ENCODE results near the gene EMILIN2.
"Not testable (repeated sequence)": the region's sequence is repeated elsewhere in the genome, so short reads cannot be mapped to it uniquely, and the experiment has no call there.

The EMILIN2 gene

DNA sequence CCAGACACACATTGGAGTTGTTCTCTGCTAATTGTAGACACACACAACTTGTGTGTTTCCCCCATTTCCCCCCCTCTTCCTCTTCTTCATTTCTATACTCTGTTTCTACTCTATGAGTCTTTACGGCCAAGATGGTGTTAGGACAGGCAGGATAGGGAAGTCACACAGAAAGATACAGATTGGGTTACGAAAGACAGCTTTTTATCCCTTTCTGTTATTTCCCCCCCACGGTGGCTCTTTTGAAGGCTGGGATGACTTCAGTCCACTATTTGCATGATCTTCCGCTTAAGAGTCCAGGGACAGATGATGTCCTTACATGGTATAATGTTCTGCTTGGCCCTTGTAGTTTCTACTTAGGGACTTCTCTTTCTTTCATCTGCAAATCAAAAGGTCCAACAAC, 1.6 kb upstream of the EMILIN2 start:
- no peak for DNase-seq (ENCODE audit: low read depth in 2 of 2)

DNA sequence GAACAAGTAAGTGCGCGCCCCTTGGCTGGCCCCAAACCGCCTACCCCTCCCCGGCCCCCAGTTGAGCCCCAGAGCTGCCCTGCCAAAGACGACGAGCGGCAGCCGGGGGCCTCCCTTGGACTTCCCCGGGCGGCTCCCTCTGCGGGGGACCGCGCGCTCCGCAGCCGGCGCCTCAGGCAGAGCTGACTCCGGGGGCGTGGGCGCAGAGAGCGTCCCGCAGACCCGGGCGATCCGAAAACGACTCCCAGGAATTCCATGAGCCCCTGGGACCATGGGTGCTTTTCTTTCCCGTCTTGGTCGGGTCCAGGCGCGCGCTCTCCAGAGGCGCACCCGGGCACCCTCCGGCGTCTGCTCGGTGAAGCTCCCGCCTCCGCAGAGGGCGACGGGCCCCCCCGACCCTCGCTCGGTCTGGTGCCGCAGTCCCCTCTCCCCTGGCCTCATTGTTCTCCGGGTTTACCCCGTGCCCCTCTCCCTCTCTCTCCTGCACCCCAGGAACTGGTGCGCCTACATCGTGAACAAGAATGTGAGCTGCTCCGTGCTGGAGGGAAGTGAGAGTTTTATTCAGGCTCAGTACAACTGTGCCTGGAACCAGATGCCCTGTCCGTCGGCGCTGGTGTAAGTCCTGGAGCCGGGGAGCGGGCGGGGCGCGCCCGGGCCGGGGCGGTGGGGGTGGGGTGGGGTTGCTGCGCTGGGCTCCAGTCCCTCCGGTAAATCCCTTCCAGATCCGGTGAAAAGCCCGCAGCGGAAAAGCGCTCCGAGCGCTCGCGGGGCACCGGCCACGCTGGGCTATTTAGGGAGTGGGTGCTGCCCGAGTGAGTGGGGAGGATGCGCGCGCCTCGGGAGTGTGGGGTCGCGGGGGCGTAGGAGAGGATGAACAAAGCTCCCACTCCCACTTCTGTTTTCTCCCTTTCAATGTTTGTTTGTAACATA, 776 bp downstream of the EMILIN2 start:
- DNase-seq (ENCODE audit: low read depth in 2 of 2) = no peak

DNA sequence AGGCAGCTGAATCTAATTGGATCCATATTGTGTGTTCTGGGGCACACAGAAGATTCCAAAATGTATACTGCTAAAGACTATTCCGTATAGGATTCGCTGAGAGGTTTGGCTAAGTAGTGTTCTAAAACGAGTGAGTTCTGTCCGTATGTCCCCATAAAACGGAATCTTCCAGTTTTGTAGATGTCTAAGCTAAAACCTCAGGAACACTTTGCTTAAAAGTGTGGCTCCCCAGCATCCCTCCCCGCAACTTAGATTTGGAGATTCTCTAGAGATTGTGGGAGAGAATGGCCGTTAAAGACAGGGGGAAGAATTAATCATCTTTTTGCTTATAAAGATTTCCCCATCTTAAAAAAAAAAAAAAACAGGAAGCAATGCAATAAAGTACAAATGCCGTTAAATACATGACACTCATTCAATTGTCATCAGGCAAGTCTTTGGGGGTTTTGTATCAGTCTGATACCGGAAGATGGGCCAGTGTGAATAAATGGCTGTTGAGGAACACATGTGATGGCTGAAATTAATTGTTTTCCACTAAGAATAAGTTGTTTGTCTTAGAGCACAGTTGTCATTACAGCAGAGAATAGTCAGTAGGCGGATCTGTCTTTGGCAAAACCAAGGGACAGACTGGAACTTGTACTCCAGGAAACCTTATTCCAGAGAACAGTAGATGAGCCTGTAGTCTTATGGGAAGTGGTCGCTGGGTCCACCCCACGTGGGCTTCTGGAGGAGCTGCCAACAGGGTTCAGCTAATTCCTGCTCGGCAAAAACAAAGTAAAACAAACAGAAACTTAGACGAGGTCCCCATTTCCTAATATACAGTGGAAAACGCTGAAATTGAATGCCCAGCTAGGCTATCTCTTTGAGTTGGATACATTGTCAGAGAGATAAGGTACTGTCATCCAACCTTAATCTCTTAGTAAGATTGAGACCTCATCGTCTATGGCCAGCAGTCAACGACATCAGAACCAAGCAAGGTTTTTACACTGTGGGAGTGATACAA, 1.7 kb downstream of the EMILIN2 start:
- DNase-seq (ENCODE audit: low read depth in 2 of 2) = no peak

DNA sequence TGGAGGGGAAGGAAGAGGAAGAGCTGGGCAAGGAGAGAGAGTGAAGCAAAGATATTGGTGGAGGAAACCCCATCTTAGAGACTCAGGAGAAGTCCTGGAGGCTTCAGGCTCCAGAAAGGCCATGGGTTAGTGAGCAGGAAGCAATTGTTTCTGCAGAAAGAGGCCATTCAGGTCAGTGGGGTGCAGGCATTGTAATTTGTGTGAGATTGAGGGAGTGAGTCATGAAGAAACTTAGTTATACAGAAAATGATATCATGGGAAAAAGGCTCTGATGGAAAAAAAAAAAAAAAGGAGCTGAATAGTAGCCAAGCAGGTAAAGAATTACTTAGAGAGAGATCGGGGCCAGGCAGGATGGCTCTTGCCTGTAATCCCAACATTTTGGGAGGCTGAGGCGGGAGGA, 4.0 kb downstream of the EMILIN2 start:
- DNase-seq (ENCODE audit: low read depth in 2 of 2) = no peak

DNA sequence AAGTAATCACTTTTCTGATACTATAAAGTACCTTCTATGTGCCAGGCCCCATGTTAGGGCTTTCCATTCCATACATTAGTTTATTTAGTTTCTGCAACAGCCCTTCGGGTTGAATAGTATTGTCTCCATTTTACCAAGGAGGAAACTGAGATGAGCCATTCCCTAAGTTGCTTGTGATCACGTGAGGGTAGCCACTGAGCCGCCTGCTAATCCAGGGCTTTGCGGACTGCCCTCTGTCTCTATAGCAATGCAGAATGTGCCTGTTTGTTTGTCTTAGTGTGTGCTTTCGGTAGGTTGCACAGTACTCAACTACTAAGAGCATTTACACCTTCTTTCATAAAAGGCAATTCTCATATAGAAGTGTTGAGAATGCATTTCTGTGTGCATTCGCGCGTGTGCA, 5.0 kb downstream of the EMILIN2 start:
- DNase-seq (ENCODE audit: low read depth in 2 of 2) = no peak

DNA sequence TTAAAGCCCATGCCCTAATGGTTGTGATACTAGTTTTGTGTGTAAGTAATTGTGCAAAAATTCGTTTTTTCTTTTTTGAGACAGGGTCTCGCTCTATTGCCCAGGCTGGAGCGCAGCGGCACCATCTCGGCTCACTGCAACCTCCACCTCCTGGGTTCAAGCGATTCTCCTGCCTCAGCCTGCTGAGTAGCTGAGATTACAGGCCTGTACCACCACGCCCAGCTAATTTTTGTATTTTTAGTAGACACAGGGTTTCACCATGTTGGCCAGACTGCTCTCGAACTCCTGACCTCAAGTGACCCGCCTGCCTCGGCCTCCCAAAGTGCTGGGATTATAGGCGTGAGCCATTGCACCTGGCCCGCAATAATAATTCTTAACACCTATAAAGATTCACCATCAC, 5.7 kb downstream of the EMILIN2 start:
- not testable (repeated sequence) for DNase-seq (ENCODE audit: low read depth in 2 of 2)

DNA sequence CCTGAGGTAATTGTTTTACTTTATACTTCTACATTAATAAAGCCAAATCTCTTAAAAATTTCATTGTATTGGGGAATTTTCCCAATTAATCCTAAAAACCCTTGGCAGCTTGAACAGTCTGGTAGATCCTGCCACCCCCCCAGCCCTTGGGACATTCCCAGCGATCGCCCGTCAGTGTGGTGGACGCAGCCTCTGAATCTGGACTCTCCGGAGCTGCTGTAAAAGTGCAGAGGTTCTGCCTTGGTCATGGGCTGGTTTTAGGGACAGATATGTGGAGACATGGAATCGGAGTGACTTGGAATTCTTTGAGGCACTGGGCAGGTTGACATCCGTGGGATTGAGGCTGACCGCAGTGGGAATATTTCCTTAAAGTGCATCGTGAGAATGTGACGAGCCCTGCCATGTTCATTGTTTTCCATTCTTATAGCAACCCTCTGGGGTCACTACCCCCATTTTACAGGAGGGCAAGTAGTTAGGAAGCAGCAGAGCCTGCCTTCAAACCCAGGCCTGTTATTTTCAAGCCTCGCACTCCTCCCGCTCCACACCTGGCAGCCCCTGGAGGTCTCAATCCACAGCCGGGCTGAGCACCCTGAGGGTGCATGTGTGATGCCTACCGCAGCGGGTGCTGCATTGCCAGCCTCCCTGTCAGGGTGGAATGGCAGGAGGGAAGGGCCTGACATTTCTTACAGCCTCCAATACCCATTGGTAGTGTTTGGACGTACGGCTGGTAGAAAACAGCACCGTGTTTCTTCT, 6.5 kb downstream of the EMILIN2 start:
- DNase-seq (ENCODE audit: low read depth in 2 of 2) = no peak

DNA sequence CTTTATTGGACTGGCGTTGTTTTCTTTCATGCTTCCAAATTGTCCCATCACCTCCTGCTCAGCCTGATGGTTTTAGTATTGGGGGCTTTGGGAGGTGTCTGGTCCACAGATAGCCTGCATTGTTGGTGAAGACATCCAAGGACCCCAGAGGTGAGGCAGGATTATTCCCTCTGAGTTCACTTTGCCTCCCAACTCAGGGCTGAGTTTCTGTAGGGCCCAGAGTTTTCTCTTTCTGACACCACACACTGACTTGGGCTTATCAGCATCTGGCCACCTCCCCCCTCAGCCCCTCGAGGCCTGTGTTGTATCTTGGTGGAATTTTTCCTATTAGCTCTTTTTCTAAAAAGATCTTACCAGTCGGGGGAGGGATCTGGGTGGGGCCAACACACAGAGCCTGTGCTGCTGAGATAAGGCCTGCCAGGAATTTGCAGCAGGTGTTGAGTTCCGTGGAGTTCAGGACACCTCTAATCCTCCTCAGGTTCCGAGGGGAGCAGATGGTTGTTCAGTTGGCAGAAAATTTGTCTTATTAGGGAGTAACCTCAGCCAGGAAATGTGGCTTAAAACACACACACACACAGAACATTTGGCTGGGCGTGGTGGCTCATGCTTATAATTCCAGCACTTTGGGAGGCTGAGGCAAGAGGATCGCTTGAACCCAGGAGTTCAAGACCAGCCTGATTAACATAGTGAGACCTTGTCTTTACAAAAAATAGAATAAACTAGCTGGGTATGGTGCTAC, 7.3 kb downstream of the EMILIN2 start:
- no peak for DNase-seq (ENCODE audit: low read depth in 2 of 2)

DNA sequence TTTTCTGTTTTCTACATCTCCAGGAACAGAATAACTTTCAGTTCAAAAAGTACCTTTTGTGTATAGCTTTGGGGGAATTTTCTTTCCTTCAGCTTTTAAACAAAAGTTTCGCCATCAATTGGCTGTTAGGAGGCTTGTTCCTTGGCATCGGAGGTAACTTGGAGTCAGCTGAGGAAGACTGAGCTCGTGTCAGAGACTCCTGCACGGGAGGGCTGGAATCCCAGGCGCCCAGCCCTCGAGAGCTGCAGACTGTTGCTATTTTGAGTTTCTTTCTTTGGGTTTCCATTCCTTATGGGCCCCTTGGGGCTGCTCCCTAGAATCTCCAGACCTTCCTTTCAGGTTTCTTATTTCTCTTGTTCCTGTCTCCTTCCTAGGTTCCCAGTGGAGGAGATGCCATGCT, 8.1 kb downstream of the EMILIN2 start:
- no peak for DNase-seq (ENCODE audit: low read depth in 2 of 2)

DNA sequence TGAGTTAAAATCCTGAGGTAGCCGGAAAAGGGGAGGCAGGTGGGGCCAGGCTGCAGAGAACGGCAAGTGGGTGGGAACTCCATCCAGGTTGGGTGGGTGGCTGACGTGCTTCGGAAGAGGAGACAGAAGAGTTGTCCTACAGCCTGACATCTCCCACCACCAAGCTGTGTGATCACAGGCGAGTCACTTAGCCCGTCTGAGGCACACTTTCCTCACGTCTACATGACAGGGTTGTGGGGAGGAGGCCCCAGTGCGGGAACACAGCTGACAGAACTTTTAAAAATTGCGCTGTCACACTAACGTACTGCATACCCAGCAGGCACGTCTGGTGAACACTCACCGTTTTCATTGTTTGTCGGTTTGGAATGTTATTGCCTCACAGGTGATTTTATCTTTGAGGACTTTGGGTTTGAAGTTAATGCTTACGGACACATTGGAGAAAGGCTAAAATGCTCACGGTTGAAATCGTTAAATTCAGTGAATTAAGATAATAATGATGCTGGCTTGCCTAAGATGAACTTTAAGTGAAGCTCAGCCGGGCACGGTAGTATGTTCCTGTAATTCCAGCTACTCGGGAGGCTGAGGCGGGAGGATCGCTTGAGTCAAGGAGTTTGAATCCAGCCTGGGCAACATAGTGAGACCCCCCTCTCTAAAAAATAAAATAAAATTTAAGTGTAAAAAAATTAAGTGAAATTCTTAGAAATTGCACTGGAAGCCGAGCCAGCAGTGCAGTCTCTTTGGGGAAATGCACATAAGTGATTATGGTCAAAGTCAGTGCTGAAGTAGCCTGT, 8.9 kb downstream of the EMILIN2 start:
- DNase-seq (ENCODE audit: low read depth in 2 of 2) = no peak

DNA sequence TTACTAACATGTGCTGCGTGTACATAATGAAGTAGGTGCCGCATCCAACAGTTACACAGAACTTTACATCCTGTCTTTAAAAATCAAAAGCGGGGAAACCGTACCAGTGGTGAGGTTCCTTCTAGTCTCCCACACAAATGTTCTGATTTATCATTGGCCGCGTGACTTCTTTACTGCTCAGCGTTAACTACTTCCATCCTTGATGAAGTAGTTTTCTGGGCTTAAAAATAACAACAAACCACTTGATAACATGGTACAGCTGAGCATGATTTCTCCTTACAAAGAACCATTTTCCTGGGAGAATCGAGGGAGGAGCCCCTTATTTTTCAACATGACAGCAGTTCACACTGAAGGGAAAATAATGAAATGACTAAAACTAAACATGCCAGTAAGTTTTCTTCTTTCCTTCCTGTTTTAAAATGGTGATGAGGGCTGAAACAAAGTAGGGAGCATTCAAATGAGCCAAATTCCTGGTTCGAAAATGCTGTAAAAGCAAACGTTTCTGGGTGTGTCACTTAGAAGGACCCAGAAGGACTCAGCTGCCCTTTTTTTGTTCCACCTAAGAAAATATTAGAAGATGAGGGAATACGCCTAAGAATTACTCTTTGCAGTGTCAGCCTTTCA, 9.9 kb downstream of the EMILIN2 start:
- DNase-seq (ENCODE audit: low read depth in 2 of 2) = no peak

DNA sequence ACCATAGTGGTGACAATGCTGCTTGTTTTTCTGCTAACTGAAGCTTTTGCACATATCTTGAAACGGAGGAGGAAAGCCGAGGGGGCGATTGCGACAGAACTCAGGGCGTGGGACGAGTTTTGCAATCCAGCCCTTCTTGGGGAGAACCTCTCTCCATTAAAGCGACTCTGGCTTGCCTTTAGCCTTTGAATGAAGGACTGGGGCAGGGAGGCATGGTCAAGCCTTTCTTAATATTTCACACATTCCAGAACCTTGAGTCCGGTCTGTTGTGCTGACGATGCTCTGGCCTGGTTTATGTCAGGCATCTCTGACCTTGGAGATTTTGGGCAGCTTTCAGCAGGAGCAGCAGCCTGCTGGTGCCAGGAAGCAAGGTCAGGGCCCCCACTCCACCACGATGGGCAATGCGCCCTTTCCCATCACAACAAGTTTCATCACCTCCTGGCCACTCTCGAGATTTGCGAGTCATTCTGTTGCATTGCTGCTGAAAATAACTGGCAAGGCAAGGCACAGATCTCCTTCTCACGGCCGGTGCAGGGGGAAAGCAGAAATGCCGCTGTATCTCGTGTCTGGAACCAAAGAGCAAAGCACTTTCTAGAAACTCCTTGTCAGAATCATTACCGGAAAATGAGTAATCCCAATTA, 10.8 kb downstream of the EMILIN2 start:
- DNase-seq (ENCODE audit: low read depth in 2 of 2) = peak in 1 of 2 experiments; percentile 55

DNA sequence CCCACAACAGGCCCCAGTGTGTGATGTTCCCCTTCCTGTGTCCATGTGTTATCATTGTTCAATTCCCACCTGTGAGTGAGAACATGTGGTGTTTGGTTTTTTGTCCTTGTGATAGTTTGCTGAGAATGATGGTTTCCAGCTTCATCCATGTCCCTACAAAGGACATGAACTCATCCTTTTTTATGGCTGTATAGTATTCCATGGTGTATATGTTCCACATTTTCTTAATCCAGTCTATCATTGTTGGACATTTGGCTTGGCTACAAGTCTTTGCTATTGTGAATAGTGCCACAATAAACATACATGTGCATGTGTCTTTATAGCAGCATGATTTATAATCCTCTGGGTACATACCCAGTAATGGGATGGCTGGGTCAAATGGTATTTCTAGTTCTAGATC, 13.6 kb downstream of the EMILIN2 start:
- DNase-seq (ENCODE audit: low read depth in 2 of 2) = not testable (repeated sequence)

DNA sequence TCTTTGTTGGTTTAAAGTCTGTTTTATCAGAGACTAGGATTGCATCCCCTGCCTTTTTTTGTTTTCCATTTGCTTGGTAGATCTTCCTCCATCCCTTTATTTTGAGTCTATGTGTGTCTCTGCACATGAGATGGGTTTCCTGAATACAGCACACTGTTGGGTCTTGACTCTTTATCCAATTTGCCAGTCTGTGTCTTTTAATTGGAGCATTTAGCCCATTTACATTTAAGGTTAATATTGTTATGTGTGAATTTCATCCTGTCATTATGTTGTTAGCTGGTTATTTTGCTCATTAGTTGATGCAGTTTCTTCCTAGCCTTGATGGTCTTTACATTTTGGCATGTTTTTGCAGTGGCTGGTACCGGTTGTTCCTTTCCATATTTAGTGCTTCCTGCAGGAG, 17.2 kb downstream of the EMILIN2 start:
- not testable (repeated sequence) for DNase-seq (ENCODE audit: low read depth in 2 of 2)

DNA sequence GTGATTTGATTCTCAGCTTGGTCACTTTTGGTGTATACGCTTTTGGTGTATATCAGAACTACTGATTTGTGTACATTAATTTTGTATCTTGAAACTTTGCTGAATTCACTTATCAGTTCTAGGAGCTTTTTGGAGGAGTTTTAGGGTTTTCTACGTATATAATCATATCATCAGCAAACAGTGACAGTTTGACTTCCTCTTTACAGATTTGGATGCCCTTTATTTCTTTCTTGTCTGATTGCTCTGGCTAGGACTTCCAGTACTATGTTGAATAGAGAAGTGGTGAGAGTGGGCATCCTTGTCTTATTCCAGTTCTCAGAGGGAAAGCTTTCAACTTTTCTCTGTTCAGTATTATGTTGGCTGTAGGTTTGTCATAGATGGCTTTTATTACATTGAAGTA, 19.7 kb downstream of the EMILIN2 start:
- DNase-seq (ENCODE audit: low read depth in 2 of 2) = not testable (repeated sequence)

DNA sequence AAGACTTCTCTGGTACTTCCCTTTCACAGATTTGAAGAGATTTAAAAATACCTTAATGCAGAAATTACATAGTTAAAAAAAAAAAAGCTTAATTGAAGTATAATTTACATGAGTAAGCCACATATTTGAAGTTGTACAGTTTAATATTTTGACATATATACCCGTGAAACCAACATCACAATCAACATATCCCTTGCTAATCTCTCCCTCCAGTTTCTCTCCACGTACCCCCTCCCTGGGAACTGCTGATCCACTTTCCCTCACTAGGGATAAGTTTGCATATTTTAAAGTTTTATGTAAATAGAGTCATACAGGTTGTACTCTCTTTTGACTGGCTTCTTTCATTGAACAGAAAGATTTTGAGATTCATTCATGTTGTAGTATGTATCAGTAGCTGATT, 22.4 kb downstream of the EMILIN2 start:
- DNase-seq (ENCODE audit: low read depth in 2 of 2) = no peak

DNA sequence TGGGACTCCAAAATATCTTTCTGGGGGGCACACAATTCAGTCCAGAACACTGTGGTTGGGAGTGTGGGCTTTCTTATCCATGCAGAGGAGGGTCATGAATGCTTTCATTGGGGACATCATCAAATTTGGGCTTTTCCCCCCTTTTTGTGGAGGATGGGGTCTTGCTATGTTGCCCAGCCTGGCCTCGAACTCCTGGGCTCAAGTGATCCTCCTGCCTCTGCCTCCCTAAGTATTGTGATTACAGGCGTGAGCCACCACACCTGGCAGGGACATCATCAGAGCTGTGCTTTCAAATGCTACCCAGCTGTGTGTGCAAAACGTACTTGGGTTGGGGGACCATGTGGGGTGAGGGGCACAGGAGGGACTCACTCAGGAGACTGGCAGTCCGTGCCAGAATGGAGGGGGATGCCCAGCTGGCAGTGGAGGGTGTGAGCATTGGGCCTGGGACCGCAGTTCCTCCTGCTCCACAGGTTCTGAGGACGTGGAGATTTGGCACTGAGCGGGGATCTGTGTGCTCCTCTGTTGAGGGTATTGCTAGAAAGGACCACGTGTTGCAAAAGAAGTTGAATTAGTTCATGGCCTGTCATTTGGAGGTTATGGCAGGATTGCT, 24.4 kb downstream of the EMILIN2 start:
- DNase-seq (ENCODE audit: low read depth in 2 of 2) = no peak

DNA sequence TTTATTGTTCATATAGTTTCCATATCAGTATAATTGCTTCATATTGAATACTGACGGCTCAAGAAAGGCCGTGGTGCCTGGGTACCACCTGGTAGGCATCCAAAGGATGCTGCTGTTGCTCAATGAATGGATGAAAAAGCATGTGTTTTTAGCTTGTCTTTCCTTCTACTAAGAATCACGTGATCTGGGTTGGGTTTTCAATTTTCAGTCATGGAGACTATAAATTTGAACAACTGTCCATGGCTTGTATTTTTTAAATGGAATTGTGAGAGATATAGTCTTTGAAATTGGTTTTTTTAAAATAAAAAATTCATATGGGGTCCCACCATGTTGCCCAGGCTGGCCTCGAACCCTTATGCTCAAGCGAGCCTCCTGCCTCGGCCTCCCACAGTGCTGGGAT, 25.3 kb downstream of the EMILIN2 start:
- DNase-seq (ENCODE audit: low read depth in 2 of 2) = no peak

DNA sequence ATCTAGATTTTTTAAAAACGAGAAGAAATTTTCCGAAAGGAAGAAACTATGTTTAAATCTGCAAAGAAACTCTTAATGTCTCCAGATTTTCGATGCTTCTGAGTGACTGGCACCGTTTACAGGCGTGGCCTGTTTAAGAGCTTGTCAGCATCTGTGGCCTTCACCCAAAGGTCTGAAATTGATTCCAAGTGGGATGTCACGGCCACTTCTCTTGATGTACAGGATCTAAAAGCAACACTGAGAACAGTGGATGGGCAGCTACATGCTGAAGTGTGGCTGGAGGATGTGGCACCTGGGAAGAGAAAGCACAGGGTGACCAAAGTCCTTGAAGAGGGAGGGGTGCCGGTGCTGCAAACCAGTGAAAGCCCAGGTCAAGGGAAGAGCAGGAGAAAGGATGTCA, 28.0 kb downstream of the EMILIN2 start:
- no peak for DNase-seq (ENCODE audit: low read depth in 2 of 2)

Measured in fibroblast of skin of left biceps (primary cell).